Type B pancreatic cell (in vitro differentiated cells): ENCODE data around the gene HOXA4. TPM values are rescaled to one million over a fixed set of nuclear protein-coding genes. Genes with fewer than 3 reads are reported as not detected.

Experiments
- DNase-seq: peaks from one replicate; pipeline ENCODE4 v3.0.0; 2021; ENCODE audit warnings: mixed read lengths; ENCODE audit not compliant: unreplicated experiment; ENCODE audit errors: extremely low spot score
- H3K27ac Mint-ChIP-seq: 2 replicates; pipeline ENCODE4 v1.8.0; 2021; ENCODE audit warnings: mild to moderate bottlenecking, mixed read lengths
- H3K27me3 Mint-ChIP-seq: 2 replicates; pipeline ENCODE4 v1.8.0; 2021; ENCODE audit warnings: mixed read lengths
- H3K36me3 Mint-ChIP-seq: 2 replicates; pipeline ENCODE4 v1.8.0; 2021; ENCODE audit warnings: mixed read lengths
- H3K4me1 Mint-ChIP-seq: one replicate; pipeline ENCODE4 v1.8.0; 2021; ENCODE audit warnings: mixed read lengths; ENCODE audit not compliant: unreplicated experiment
- H3K4me3 Mint-ChIP-seq: 2 replicates; pipeline ENCODE4 v1.8.0; 2021; ENCODE audit warnings: mild to moderate bottlenecking, mixed read lengths
- H3K9me3 Mint-ChIP-seq: 2 replicates; pipeline ENCODE4 v1.8.0; 2021; ENCODE audit warnings: mixed read lengths
- total RNA-seq: library from RNA; stranded (reverse); gene quantifications from 2 replicates; pipeline ENCODE4 v1.2.1, GENCODE V29; 2021; ENCODE audit warnings: low replicate concordance
- TF ChIP-seq, protein P1 (sequence below): fragments of 200-600 bp; sonication (generic); conservative IDR thresholded peaks from 2 replicates; pipeline ENCODE4 v1.5.0; 2021; ENCODE audit warnings: antibody characterized with exemption, mild to moderate bottlenecking

The HOXA4 gene
- total RNA-seq, 1 donor from 2014 or later = 28.5 TPM

- Mint-ChIP-seq H3K27ac (peak overlapping the region; percentile 32), H3K9me3 (no peaks in the 10 kb centered on the region), H3K27me3 (peaks cover 89% of the 10 kb centered on the region), H3K4me1 (peaks cover 25% of the 10 kb centered on the region), H3K4me3 (peak overlapping the region; percentile 69), H3K36me3 (no peaks in the 10 kb centered on the region)
- TF ChIP-seq, protein P1, sequence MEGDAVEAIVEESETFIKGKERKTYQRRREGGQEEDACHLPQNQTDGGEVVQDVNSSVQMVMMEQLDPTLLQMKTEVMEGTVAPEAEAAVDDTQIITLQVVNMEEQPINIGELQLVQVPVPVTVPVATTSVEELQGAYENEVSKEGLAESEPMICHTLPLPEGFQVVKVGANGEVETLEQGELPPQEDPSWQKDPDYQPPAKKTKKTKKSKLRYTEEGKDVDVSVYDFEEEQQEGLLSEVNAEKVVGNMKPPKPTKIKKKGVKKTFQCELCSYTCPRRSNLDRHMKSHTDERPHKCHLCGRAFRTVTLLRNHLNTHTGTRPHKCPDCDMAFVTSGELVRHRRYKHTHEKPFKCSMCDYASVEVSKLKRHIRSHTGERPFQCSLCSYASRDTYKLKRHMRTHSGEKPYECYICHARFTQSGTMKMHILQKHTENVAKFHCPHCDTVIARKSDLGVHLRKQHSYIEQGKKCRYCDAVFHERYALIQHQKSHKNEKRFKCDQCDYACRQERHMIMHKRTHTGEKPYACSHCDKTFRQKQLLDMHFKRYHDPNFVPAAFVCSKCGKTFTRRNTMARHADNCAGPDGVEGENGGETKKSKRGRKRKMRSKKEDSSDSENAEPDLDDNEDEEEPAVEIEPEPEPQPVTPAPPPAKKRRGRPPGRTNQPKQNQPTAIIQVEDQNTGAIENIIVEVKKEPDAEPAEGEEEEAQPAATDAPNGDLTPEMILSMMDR = no peak
- DNase-seq = no peak
These were observed 37.3 kb upstream of the HOXA4 start for GRCh38 chr7:27167916-27168264.

GRCh38 chr7:27166531-27167505 is 36.3 kb upstream of the HOXA4 start:
- Mint-ChIP-seq H3K4me3 (peak overlapping the region; percentile 74), H3K9me3 (no peaks in the 10 kb centered on the region), H3K4me1 (peaks cover 19% of the 10 kb centered on the region), H3K27ac (no peak overlapping the region), H3K36me3 (no peaks in the 10 kb centered on the region), H3K27me3 (peaks cover 91% of the 10 kb centered on the region)
- TF ChIP-seq, protein P1 = no peak
- DNase-seq = no peak

DNA sequence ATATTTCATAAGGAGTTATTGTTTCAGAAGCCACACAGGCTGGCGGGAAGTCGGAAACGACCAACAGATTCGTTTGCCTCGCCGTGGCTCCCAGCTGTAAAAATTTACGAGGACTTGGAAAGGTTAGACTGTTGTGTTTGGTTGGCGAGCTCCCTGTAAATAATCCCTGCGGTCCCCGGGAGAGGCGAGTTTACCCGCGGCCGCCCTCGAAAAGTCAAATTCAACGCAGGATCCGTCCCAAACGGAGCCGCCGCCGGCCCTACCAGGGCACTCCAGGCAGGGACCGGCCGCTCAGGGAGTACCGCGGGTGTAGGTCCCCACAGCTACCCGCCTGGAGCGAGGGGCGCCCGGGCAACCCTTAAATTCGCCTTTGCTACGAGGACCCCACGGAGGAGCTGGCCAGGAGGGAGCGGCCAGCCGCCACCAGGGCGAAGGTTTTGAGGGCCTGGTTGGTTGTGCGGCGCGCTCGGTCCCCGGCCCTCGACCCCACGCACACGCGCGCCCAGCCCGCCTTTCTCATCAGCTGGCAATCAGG is 35.5 kb upstream of the HOXA4 start:
- DNase-seq = no peak
- Mint-ChIP-seq H3K4me1 (peaks cover 15% of the 10 kb centered on the region), H3K27ac (no peak overlapping the region), H3K36me3 (no peaks in the 10 kb centered on the region), H3K27me3 (peaks cover 88% of the 10 kb centered on the region), H3K4me3 (peak overlapping the region; percentile 76), H3K9me3 (no peaks in the 10 kb centered on the region)
- TF ChIP-seq, protein P1 = no peak

DNA sequence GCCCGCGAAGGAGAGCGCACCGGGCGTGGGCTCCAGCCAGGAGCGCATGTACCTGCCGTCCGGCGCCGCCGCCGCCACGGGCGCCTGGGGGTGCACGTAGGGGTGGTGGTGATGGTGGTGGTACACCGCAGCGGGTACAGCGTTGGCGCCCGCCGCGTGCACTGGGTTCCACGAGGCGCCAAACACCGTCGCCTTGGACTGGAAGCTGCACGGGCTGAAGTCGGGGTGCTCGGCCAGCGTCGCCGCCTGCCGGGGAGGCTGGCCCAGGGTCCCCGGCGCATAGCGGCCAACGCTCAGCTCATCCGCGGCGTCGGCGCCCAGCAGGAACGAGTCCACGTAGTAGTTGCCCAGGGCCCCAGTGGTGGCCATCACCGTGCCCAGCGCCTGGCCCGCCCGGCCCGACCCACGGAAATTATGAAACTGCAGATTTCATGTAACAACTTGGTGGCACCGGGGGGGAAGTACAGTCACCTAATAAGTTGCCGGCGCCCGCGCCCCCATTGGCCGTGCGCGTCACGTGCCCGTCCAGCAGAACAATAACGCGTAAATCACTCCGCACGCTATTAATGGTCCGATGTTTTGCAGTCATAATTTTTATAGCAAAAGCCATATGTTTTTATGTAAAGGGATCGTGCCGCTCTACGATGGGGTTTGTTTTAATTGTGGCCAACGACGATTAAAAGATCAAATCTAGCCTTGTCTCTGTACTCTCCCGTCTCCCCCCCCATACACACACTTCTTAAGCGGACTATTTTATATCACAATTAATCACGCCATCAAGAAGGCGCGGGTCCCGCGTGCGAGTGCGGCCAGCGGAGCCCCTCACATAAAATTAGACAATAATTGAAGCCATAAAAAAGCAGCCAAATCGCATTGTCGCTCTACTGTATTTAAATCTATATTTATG is 34.8 kb upstream of the HOXA4 start, which contains the start of gene HOXA9:
HOXA9 (minus strand) TSS at position 449 of the 907 bp plus-strand sequence; CDS start at position 369, 80 bp downstream.
- no peak within 1 kb of the TSS for H3K27ac Mint-ChIP-seq
- H3K9me3 Mint-ChIP-seq = no peaks in the 10 kb centered on the region
- DNase-seq = no peak
- peak within 1 kb of the TSS; percentile 79 for H3K4me3 Mint-ChIP-seq
- TF ChIP-seq, protein P1 = no peak
- peaks cover 15% of the 10 kb centered on the region for H3K4me1 Mint-ChIP-seq
- H3K36me3 Mint-ChIP-seq = no peaks in the 10 kb centered on the region
- H3K27me3 Mint-ChIP-seq = peaks cover 84% of the 10 kb centered on the region

DNA sequence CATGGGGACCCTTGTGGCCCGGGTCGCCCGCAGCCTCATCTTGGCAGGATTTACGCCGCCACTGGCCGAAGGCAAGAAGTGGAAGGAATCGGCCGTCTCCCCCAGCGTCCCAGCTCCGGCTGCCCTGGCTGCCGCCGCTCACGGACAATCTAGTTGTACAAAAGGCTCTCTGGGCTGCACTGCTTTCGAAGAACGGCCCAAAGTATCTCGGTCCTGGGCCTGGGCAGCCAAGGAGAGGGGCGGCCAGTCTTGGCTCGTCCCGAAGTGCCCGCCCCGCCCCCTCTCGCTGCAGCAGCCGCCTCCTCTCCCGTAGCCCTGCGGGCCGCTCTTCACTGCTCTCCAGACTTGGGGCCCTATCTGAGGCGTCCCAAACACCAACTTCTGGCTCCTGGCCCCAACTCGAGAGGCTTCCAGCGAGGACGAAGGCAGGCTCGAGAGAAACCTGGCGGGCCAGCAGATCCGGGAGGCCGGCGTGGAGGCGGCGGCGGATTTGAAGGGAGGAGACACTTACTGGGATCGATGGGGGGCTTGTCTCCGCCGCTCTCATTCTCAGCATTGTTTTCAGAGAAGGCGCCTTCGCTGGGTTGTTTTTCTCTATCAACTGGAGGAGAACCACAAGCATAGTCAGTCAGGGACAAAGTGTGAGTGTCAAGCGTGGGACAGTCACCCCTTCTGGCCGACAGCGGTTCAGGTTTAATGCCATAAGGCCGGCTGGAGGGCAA is 34.0 kb upstream of the HOXA4 start:
- no peaks in the 10 kb centered on the region for H3K9me3 Mint-ChIP-seq
- H3K36me3 Mint-ChIP-seq = no peaks in the 10 kb centered on the region
- peaks cover 15% of the 10 kb centered on the region for H3K4me1 Mint-ChIP-seq
- TF ChIP-seq, protein P1 = peak; percentile 56
- H3K27me3 Mint-ChIP-seq = peaks cover 85% of the 10 kb centered on the region
- H3K27ac Mint-ChIP-seq = peak overlapping the region; percentile 14
- peak overlapping the region; percentile 79 for H3K4me3 Mint-ChIP-seq
- DNase-seq = no peak
